ENCODE measurements around the gene GADD45GIP1.
"Not testable (repeated sequence)": the region's sequence is repeated elsewhere in the genome, so short reads cannot be mapped to it uniquely, and the experiment has no call there.

GADD45GIP1 gene

DNA sequence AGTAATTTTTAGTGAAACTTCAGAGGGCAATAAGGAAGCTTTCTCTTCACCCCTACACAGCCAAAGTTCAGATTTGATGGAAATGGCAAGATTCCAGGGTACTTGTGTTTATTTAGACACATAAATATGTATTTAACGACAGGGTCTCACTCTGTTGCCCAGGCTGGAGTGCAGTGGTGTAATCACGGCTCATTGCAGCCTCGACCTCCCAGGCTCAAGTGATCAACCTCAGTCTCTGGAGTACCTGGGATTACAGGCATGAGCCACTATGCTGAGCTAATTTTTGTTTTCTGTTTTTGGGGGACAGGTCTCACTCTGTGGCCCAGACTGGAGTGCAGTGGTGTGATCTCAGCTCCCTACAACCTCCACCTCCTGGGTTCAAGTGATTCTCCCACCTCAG lies 36.0 kb downstream of the GADD45GIP1 start:
- no peak overlapping the region for H3K4me3 ChIP-seq (replicated peaks in 1 of 2; ENCODE audit: low read depth in 2 of 2, low read length in 2 of 2)
- no peak for DNase-seq (ENCODE audit: low read depth in 2 of 2)
- TF ChIP-seq, protein P1, sequence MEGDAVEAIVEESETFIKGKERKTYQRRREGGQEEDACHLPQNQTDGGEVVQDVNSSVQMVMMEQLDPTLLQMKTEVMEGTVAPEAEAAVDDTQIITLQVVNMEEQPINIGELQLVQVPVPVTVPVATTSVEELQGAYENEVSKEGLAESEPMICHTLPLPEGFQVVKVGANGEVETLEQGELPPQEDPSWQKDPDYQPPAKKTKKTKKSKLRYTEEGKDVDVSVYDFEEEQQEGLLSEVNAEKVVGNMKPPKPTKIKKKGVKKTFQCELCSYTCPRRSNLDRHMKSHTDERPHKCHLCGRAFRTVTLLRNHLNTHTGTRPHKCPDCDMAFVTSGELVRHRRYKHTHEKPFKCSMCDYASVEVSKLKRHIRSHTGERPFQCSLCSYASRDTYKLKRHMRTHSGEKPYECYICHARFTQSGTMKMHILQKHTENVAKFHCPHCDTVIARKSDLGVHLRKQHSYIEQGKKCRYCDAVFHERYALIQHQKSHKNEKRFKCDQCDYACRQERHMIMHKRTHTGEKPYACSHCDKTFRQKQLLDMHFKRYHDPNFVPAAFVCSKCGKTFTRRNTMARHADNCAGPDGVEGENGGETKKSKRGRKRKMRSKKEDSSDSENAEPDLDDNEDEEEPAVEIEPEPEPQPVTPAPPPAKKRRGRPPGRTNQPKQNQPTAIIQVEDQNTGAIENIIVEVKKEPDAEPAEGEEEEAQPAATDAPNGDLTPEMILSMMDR (IDR thresholded peaks at IDR 0.05; ENCODE audit: low read depth, low read length): no peak

DNA sequence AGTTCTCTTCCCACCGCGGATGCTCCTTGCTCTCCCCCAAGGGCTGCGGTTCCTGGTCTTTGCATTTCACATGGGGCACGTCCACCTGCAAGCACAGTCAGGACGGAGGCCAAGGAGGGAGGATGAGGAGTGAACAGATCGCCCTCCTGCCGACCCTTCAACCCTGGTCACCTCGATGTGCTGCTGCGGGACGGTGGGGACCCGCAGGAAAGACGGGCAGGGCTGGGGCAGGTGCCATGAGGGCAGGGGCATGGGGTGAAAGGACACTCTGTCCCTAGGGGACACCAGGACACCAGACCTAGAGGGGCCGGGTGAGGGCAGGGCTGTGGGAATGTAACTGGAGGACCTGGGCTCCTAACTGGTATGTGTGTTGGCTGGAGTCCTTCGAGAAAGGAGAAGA lies 38.8 kb downstream of the GADD45GIP1 start:
- no peak overlapping the region for H3K4me3 ChIP-seq (replicated peaks in 1 of 2; ENCODE audit: low read depth in 2 of 2, low read length in 2 of 2)
- TF ChIP-seq, protein P1 (IDR thresholded peaks at IDR 0.05; ENCODE audit: low read depth, low read length): no peak
- no peak for DNase-seq (ENCODE audit: low read depth in 2 of 2)

DNA sequence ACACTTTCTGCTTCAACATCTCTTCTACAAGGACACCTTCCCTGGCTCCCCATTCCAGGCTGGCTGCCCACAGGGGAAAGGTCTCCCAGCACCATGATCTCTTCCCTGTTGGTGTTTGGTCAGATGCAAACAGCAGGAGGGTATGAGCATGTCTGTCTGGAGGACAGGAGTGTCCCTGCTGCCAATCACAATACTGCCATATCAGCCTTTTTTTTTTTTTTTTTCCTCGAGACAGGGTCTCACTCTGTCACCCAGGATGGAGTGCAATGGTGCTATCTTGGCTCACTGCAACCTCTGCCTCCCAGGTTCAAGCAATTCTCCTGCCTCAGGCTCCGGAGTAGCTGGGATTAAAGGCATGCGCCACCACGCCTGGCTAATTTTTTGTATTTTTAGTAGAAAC lies 41.2 kb downstream of the GADD45GIP1 start:
- not testable (repeated sequence) for DNase-seq (ENCODE audit: low read depth in 2 of 2); H3K4me3 ChIP-seq (replicated peaks in 1 of 2; ENCODE audit: low read depth in 2 of 2, low read length in 2 of 2)

DNA sequence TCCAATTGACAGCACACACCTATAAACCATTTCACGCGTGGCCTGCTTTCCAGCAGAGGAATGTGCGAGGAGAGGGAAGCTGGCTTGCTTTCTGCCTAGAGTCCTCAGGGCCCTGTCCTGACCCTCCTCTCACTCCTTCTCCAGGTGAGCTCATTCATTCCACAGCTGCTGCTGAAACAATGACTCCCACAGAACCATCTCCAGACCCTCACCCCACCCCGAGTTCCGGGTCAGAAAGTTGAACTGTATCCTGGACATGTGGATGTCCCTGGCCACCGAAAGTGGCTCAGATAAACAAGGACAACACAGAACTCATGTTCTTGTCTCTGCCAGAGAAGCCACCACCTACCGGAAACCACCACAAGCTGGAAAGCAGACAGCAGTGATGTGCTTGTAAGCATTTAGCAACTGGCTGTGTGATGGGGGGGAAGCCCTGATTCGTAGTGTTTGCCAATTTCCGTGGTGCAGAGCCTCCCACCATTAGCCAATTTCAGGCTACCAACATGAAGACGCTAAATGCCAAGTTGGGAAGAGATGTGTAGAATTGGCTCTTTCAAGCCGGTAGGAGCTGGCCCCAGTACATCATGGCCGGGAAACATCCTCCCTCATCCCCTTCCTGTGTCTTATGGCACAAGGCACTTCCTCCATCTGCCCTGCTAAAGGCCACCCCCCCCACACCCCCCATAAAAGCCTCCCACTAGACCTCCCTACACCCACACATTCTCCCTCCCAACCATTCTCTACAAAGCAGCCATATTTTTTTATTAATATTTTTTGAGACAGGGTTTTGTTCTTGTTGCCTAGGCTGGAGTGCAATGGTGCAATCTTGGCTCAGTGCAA lies 43.0 kb downstream of the GADD45GIP1 start:
- DNase-seq (ENCODE audit: low read depth in 2 of 2): peak; percentile 57 to 63
- no peak overlapping the region for H3K4me3 ChIP-seq (replicated peaks in 1 of 2; ENCODE audit: low read depth in 2 of 2, low read length in 2 of 2)
- TF ChIP-seq, protein P1 (IDR thresholded peaks at IDR 0.05; ENCODE audit: low read depth, low read length): no peak

DNA sequence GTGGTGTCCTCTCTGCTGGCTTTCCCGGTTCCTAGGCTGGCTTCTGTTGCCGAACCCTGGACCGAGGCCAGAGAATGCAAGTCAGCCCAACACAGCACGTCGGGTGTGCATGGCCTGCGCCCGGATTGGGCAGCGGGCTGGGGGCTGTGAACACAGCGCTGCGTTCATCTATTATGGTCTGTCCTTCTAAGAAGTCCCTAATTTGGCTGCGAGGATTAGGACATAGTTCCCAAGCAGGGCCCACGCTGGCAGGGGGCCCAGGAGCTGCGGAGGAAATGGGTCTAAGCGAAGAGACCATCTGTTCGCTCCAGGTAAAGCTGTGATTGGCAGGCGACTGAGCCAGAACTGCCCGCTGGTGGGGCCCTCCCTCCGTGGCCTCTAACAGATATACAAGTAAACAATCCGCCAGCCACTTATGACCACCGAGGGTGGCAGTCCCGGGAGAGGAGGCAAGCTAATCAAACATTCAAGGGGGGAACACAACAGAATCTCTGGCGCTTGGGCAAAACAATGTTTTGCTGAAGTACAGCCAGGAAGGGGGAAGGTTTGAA lies 43.9 kb downstream of the GADD45GIP1 start:
- TF ChIP-seq, protein P1 (IDR thresholded peaks at IDR 0.05; ENCODE audit: low read depth, low read length): no peak
- H3K4me3 ChIP-seq (replicated peaks in 1 of 2; ENCODE audit: low read depth in 2 of 2, low read length in 2 of 2): no peak overlapping the region
- peak; percentile 50 to 88 for DNase-seq (ENCODE audit: low read depth in 2 of 2)

DNA sequence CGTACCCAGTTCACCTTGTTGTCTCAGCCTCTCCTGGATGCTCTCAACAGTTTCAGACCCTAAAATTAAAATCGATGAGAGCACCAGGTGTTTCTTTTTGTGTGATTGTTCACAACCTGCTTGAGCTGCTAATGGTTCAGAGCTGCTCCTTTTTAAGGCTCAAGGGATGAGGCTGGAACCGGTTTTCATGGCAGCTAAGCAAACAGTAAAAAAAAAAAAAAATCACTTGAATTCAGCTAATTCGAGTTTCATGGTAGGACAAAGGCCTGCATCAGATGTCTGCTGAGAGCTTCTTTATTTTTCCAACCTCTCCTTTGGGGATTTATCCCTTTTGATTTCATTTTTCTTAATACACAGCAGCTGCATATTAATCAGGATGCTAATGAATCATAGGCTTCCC lies 44.5 kb downstream of the GADD45GIP1 start:
- TF ChIP-seq, protein P1 (IDR thresholded peaks at IDR 0.05; ENCODE audit: low read depth, low read length): no peak
- H3K4me3 ChIP-seq (replicated peaks in 1 of 2; ENCODE audit: low read depth in 2 of 2, low read length in 2 of 2): no peak overlapping the region
- no peak for DNase-seq (ENCODE audit: low read depth in 2 of 2)

DNA sequence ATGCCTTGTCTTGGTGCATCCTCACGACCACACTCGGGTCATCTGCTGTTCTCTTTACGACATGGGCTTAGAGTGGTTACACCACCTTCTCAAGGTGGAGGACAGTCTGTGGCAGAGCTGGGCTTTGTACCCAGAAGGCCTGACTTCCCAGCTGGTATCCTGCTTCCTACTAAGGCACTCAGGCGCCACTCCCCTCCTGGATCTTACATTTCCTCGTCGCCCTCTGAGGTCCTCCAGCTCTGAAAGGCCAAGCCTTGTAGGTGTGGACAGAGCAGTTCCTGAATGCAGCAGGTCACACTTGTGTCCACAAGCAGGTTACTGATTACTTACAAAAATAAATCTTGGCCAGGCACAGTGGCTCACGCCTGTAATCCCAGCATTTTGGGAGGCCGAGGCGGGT lies 49.9 kb downstream of the GADD45GIP1 start:
- TF ChIP-seq, protein P1 (IDR thresholded peaks at IDR 0.05; ENCODE audit: low read depth, low read length): no peak
- no peak overlapping the region for H3K4me3 ChIP-seq (replicated peaks in 1 of 2; ENCODE audit: low read depth in 2 of 2, low read length in 2 of 2)
- DNase-seq (ENCODE audit: low read depth in 2 of 2): no peak
